GM18511 (cell line): ENCODE data around the gene ZBED1.
"Not testable (repeated sequence)": the region's sequence is repeated elsewhere in the genome, so short reads cannot be mapped to it uniquely, and the experiment has no call there.

Experiments used
- ATAC-seq: cut with Tn5 transposase; IDR thresholded peaks from one replicate; pipeline ENCODE4 v1.9.1; 2021; ENCODE audit warnings: mild to moderate bottlenecking, moderate library complexity; ENCODE audit not compliant: unreplicated experiment

Gene ZBED1

GRCh38 chrX:2457289-2458133, 43.3 kb downstream of the ZBED1 start:
- ATAC-seq, result no peak

- not testable (repeated sequence) for ATAC-seq
These were observed 44.7 kb downstream of the ZBED1 start for GRCh38 chrX:2456091-2456490.

- ATAC-seq, result not testable (repeated sequence)
These were observed 46.2 kb downstream of the ZBED1 start for GRCh38 chrX:2454620-2455019.

- no peak for ATAC-seq
These were observed 48.0 kb downstream of the ZBED1 start for GRCh38 chrX:2452799-2453198.

- no peak for ATAC-seq
These were observed 48.4 kb downstream of the ZBED1 start for GRCh38 chrX:2452317-2452784.

- no peak for ATAC-seq
These were observed 49.1 kb downstream of the ZBED1 start for GRCh38 chrX:2451501-2452316.

GRCh38 chrX:2450681-2451080, 50.1 kb downstream of the ZBED1 start:
- ATAC-seq, result no peak

- no peak for ATAC-seq
These were observed 51.5 kb downstream of the ZBED1 start for GRCh38 chrX:2449135-2449886.

- no peak for ATAC-seq
These were observed 53.3 kb downstream of the ZBED1 start for GRCh38 chrX:2447484-2447883.

- ATAC-seq, result no peak
These were observed 54.0 kb downstream of the ZBED1 start for GRCh38 chrX:2446815-2447214.

GRCh38 chrX:2445662-2446623, 54.8 kb downstream of the ZBED1 start:
- ATAC-seq, result no peak

- no peak for ATAC-seq
These were observed 58.1 kb downstream of the ZBED1 start for GRCh38 chrX:2442694-2443093.

GRCh38 chrX:2441466-2441865, 59.3 kb downstream of the ZBED1 start:
- no peak for ATAC-seq

- no peak for ATAC-seq
These were observed 61.2 kb downstream of the ZBED1 start for GRCh38 chrX:2439613-2440012.
